ENCODE measurements around the gene CCDC188.

DNA sequence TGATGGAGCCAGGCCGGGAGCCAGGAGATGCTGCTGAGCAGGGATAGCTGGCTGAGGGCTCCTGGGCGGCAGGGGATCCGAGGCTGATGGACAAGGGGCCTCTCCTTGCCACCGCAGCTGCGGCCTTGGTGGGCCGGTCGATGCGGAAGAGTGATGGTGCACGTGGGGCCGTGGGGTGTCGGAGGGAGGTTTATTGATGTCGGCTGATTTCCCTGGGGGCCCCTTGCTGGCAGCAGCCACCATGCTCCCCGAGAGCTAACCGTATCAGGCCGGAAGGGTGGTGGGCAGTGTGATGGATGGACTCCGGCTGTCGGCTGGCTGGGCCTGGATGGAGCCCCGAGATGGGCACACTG lies 31.0 kb upstream of the CCDC188 start:
- TF ChIP-seq, protein P1, sequence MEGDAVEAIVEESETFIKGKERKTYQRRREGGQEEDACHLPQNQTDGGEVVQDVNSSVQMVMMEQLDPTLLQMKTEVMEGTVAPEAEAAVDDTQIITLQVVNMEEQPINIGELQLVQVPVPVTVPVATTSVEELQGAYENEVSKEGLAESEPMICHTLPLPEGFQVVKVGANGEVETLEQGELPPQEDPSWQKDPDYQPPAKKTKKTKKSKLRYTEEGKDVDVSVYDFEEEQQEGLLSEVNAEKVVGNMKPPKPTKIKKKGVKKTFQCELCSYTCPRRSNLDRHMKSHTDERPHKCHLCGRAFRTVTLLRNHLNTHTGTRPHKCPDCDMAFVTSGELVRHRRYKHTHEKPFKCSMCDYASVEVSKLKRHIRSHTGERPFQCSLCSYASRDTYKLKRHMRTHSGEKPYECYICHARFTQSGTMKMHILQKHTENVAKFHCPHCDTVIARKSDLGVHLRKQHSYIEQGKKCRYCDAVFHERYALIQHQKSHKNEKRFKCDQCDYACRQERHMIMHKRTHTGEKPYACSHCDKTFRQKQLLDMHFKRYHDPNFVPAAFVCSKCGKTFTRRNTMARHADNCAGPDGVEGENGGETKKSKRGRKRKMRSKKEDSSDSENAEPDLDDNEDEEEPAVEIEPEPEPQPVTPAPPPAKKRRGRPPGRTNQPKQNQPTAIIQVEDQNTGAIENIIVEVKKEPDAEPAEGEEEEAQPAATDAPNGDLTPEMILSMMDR (IDR thresholded peaks at IDR 0.05; ENCODE audit: insufficient read depth, low read length), result no peak
- TF ChIP-seq POLR2AphosphoS5 (IDR thresholded peaks at IDR 0.05; ENCODE audit: low read depth) (no peak), GABPA (IDR thresholded peaks at IDR 0.05; ENCODE audit: low read depth) (no peak)
- TF ChIP-seq, protein P2, sequence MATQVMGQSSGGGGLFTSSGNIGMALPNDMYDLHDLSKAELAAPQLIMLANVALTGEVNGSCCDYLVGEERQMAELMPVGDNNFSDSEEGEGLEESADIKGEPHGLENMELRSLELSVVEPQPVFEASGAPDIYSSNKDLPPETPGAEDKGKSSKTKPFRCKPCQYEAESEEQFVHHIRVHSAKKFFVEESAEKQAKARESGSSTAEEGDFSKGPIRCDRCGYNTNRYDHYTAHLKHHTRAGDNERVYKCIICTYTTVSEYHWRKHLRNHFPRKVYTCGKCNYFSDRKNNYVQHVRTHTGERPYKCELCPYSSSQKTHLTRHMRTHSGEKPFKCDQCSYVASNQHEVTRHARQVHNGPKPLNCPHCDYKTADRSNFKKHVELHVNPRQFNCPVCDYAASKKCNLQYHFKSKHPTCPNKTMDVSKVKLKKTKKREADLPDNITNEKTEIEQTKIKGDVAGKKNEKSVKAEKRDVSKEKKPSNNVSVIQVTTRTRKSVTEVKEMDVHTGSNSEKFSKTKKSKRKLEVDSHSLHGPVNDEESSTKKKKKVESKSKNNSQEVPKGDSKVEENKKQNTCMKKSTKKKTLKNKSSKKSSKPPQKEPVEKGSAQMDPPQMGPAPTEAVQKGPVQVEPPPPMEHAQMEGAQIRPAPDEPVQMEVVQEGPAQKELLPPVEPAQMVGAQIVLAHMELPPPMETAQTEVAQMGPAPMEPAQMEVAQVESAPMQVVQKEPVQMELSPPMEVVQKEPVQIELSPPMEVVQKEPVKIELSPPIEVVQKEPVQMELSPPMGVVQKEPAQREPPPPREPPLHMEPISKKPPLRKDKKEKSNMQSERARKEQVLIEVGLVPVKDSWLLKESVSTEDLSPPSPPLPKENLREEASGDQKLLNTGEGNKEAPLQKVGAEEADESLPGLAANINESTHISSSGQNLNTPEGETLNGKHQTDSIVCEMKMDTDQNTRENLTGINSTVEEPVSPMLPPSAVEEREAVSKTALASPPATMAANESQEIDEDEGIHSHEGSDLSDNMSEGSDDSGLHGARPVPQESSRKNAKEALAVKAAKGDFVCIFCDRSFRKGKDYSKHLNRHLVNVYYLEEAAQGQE (IDR thresholded peaks at IDR 0.05; ENCODE audit: insufficient replicate concordance, low read depth), result no peak
